NOMO-1 treated with dmso at 0.1 percent for 144 hours (cell line): ENCODE data around the gene RB1.
"Not testable (repeated sequence)": the region's sequence is repeated elsewhere in the genome, so short reads cannot be mapped to it uniquely, and the experiment has no call there.

Source experiments
- DNase-seq: peaks from one replicate; lab custom pipeline; 2025; ENCODE audit not compliant: unreplicated experiment; lab: John Stamatoyannopoulos, UW

The RB1 gene

DNA sequence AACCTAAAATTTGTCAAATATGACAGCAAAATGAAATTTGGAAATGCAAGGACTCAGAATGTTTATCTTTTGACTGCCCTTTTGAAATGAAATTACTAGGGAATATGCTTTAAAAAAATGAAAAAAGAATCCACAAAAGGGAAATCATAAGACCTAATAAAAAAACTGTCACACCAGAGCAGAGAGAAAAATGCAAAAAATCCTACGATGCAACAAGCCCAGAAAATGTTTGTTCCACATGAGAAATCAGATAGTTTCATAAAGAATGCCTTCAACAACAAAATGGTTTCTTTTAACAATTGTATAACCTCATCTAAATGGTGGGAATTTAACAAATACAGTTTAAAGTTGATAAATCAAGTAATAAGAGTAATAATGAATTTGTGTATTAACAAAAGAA is 101.4 kb downstream of the RB1 start:
- DNase-seq = no peak

DNA sequence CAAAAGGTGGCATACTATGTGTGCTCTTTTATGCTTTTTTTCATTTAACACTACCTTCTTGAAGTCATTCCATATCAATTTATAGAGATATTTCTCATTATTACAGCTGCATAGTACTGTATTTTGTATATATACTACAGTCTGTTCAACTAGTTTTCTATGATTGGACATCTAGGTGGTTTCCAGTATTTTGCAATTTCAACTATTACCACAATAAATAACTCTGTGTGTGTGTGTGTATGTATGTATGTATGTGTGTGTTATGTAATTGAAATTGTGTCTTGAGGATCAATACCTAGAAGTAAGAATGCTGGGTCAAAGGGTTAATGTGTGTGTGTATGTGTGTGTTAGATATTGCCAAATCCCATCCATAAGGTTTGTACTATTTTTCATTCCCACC is 102.3 kb downstream of the RB1 start:
- DNase-seq = no peak

DNA sequence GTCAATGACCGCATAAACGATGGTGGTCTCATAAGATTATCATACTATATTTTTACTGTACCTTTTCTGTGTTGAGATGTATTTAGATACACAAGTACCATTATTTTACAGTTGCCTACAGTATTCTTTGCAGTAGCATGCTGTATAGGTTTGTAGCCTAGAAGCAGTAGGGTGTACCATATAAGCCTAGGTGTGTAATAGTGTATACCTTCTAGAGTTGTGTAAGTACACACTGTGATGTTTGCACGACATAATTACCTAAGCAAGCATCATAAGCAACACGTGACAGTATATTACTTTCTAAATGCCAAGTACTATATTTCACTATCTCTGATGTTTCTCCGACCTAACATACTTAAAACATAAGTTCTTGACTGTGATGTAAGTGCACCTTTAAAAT is 106.6 kb downstream of the RB1 start:
- no peak for DNase-seq

DNA sequence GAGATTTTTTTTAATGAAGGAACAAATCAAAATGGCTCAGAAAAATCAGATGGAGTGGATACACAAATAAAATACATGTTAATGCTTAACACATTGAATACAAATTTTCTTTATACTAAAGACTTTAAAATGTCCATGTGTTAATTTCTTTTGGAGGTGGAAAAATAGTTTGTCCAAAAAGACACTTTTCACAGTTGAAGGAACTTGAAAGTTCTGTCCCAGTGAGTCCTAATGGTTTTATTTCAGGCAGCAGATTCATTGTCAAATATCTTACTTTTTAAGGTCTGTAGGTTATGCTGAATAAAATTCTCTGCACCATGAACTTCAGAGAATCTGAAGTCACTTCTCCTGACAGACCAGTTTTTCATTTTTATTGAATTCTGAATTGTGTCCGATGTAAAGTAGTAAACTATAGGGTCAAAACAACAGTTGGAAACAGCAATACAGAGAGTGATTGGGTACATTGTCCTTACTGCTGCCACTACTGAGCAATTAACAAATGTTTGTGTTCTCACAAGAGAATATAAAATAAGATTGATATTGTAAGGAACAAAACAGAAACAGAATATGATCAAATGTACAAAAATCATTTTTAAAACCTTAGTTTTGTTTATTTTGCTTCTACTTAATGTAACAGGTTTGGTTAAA is 107.7 kb downstream of the RB1 start:
- DNase-seq = no peak

DNA sequence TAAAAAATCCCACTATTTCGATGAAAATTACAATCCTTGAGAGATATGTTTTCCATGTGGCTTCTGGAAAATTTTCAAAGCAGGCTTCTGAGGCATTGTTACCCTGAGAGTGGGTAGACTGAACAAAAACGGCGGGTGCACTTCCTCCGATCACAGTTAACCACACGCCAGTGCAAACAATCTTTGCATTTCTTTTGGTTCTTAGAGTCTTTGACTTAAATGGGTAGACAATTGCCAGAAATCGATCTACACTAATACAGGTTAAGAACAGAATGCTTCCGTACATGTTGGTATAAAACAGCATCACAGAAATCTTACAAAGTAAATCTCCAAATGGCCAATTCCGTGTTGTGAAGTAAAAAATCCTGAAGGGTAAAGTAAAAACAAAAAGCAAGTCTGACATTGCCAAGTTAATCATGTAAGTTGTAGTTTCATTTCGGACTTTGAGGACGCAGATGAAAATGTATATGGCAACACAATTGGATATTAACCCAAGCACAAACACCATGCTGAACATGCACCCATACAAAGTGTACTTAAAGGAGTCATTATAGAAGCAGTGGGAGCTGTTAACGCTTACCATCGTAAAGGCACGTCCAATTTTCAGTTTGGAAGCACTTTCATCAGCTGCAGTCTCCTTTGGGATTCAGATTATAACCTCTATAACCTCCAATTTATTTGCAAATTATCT is 108.4 kb downstream of the RB1 start:
- no peak for DNase-seq

DNA sequence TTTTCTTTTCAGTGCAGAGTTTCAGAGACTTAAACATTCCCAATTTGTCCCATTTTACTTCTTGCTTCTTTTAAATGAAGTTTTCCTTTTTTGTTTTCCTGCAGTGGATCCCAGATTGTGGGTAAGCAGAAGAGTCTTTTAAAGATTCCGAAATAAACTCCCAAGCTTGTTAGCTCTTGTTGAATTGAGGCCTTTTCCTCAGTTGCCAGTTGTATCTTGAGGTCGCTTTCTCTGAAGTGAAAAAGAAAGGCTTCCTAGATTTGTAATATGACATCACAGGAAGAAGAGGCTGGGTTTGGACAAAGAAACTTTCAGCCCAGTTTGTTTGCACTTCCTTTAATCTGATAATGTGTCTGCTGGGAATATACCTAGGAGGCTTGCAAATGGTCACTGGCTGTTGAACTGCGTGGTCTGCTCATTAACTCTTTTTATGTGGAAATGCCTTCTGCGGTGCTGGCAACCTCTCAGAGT is 109.4 kb downstream of the RB1 start, which contains the start of gene LPAR6:
Gene LPAR6 (minus strand): TSS at position 233 of the 471 bp plus-strand sequence. CDS start 690 bp downstream, outside the sequence.
- peak; percentile 5 for DNase-seq

DNA sequence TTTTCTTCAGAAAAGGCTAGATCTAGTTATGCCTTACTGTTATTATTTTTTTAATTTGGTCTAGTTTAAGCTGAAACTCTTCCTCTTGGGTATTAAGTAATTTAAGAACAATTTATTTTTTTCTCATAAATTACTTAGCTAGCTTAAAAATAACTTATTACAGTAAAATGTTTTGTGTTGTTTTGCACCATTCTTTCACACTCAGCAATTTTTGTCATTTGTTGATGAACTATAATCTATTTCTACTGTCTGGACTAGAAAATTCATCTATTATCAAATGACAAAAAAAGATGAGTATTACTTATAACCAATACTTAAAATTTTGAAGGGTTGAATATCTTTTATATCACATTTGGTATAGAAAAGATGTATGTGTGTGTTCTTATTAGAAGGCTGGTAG is 111.0 kb downstream of the RB1 start:
- no peak for DNase-seq

DNA sequence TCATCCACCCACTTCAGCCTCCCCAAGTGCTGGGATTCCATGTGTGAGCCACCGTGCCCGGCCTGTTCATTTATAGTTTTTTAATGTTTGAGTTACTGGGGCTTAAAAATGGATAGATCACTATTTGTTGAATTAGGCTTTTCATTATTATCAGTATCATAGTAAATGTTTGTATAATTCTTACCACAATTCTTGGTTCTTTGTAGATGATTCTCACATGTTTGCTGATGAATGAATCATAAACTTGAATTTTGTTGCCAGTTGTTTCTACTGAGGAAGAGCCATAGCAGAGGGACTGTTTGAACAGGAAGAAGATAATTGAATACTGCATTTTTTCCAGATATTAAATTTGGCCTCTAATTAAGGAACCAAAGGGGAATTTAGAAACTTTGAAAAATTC is 112.0 kb downstream of the RB1 start:
- no peak for DNase-seq

DNA sequence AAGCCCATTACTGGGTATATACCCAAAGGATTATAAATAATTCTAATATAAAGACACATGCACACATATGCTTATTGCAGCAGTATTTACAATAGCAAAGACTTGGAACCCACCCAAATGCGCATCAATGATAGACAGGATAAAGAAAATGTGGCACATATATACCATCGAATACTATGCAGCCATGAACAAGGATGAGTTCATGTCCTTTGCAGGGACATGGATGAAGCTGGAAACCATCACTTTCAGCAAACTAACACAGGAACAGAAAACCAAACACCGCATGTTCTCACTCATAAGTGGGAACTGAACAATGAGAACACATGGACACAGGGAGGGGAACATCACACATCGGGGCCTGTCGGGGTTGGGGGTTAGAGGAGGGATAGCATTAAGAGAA is 118.5 kb downstream of the RB1 start:
- DNase-seq = not testable (repeated sequence)

DNA sequence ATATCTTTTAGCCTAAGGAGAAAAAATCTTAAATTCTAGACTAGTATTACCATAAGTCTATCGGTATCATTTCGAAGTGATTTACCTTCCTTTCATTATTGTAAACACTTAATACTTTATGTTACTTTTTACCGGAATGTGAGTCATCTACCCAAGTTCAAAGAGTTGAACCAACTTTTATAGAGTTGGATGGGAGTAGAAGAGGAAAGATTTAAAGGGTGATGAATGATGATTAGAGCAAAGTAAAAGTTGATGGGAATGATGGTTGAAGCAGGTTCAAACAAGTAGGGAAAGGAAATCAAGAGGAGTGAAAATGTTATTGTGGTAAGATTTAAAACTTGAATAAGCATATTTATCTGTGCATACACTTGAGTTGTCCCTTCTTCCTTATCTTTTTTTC is 120.7 kb downstream of the RB1 start:
- no peak for DNase-seq

DNA sequence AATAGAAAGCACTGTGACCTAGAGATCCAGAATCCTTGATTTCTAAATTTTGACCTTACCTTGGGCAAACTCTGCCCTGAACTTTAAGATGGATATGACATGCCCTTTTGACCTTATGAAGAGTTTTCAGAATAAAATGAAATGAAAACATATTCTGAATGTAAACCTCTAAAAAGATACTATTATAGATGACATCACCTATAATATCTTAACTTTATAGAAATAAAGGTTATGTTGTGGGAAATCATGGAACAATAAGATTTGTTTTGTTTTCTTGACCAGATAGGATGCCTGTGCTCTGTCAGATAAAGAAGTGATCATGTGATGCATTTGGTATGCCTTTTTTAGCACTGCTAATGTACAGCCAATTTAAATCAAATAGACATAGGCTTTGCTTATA is 122.5 kb downstream of the RB1 start:
- DNase-seq = no peak

DNA sequence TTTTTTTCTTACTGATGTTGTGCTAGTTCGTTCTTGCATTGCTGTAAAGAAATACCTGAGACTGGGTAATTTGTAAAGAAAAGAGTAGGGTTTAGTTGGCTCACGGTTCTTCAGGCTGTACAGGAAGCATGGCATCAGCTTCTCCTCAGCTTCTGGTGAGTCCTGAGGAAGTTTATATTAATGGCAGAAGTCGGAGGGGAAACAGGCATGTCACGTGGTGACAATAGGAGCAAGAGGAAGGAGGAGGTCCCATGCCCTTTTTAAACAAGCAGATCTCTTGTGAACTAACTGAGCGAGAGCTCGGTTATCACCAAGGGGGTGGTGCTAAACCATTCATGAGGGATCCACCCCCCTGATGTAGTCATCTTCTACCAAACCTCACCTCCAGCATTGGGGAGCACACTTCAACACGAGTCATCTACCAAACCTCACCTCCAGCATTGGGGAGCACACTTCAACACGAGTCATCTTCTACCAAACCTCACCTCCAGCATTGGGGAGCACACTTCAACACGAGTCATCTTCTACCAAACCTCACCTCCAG is 123.3 kb downstream of the RB1 start:
- DNase-seq = not testable (repeated sequence)

DNA sequence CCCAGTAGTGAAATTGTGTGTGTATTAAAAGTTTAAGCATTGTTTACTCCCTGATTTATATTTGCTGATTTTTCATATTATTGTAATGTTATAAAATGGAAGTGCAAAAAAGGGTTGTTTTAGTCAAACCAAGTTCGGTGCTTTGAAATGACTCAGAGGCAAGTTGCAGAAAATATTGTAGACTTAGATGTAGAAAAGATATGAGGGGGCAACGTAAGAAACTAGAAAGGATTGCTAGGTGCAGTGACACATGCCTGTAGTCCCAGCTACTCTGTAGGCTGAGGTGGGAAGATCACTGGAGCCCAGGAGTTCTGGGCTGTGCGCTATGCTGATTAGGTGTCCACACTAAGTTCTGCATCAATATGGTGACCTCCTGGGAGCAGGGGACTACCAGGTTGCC is 125.5 kb downstream of the RB1 start:
- DNase-seq = no peak

DNA sequence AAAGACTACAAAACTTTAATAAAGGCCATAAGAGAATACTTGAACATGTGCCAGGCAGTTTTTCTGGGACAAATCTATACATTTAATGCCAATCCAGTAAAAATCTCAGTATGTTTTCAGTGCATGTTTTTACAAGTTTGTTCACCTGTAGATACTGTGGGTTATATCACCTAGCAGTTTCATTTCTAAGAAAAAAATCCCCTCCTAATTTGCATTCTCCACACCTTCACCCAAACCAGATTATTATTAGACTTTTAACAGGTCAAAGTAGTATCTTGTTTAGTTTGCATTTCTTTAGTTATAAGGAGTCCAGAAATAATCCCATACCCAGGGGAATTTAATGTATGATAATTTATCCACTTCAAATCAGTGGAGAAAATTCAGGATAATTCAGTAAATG is 126.3 kb downstream of the RB1 start:
- no peak for DNase-seq

DNA sequence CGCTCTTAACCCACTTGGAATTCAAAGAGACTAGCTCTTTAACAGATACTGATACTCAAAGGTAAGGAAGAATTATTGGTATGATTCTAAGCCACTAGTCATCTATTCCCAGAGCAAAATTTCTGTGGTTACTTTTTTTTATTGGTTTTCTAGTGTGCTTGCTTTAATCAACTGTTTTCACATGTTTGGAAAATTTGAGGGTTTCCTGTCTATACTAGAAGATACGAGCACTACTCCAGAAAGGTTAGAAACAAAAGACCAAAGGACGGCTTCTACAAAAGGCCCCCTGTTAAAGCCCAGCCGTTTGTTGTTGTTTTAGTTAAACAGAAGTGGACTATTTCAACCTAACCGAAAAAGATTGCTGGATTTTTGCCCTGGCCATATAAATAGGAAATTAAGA is 127.9 kb downstream of the RB1 start:
- DNase-seq = no peak

DNA sequence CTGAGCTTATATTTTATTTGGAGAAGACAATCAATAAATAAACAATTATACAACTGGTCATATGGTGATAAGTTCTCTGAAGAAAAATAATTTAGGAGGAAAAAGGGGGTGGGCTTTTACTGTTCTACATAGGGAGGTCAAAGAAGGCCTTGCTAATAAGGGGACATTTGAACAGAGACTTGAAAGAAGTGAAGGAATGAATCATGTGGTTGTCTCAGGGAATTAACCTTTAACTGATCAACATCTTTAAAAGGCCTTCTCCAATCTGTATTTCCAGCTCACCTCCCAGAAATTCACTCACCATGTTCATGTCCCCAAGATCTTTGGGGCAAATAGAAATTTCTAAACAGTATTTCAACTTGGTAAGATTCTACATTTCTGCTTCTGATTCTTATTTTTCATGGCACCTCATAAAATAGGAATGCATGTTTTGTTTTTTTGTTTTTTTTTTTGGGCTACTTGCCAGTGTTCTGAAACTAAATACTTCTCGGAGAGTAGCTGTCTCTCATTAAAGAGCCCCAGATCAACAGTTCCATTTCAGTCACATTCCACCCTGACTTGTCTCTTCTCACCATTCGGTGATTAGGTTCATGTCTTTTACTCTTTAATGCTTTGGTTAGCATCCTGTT is 128.6 kb downstream of the RB1 start:
- DNase-seq = no peak

DNA sequence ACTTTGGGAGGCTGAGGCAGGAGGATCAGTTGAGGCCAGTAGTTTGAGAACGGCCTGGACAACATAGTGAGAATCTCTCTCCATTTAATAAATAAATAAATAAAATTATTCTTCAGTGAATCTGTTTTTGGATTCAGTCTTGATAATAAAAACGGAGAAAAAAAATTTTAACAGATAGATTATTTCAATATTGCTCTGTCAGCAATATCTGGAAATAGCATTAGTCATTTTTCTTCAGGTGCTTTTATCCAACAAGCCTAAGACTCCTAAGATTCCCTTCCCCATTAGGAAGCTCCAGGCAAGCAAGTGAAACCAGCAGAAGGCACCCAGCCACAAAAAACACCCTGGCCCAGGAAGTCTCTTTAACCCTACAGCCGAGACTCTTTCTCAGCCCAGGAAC is 130.6 kb downstream of the RB1 start:
- no peak for DNase-seq

DNA sequence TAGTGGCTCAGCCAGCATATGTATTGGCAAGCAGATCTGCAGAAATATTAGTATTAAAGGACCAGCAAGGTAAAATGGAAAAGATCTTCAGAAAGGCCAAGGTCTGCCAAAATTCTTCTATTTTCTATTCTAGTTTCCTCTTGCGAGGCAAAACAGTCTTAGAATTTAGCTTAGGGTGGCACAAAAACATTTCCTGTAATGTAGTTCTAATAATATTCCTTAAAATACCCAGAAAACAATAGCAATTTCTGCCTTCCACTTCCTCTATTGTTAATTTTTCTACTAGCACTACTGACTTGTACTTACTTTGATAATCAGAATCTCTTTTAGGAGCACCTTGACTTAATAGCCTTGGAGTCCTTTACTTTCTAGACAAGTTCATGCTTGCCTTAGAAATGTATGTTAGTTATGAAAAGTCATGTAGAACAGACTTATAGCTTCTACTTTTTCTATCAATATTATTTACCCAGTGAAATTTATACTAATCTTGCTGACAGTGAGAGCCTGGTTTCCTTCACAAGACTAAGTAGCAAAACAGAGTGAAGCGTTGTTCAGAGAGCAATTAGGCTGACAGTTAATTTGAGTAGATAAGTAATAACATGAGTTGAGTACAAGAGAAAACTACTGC is 133.2 kb downstream of the RB1 start:
- no peak for DNase-seq

DNA sequence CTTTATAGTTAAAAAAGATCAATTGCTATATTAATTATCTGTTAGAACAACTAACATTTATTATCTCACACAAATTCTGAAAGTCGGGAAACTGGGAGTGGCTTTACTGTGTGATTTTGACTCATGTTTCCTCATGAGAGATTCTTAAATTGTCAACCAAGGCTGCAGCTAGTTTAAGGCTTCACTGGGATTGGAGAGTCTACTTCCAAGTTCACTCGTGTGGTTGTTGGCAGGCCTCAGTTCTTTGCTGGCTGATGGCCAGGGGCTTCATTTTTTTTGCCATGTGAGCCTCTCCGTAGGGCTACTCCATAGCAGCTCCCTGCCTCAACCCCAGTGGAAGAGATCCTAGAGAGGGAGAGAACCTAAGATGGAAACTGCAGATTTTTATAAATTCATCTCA is 133.8 kb downstream of the RB1 start:
- no peak for DNase-seq

DNA sequence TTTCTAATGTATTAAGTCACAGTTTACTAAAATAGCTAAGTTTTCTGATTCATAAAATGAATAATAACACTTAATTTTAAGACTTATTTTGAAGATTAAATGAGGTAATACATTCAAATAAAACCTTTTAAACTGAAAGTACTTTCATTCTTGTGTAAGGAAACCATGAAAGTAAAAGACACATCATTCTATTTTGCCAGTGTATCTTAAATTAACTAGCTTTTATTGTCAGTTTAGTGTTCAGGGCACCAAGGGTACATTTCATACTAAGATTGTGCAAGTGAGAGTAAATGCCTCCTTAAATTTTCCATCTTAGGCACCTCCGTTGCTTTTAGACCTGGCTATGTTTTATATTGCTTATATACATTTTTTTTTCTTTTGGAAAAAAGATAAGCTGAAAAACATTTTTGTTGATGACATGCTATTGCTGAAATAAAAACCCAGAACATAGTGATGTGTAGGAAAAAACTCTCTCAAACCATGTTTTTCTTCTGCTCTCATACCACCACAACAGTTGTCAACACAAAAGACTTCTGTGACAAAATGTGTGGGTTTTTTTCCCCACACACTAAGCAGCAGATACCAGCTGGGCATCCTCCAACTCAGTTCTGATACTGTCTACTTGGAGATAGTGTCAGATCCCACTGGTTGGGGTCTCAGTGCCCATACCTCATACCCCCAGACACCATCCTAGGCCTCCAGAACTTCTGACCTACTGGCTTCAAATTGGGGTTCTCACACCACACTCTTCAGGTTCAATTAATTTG is 140.1 kb downstream of the RB1 start:
- no peak for DNase-seq

DNA sequence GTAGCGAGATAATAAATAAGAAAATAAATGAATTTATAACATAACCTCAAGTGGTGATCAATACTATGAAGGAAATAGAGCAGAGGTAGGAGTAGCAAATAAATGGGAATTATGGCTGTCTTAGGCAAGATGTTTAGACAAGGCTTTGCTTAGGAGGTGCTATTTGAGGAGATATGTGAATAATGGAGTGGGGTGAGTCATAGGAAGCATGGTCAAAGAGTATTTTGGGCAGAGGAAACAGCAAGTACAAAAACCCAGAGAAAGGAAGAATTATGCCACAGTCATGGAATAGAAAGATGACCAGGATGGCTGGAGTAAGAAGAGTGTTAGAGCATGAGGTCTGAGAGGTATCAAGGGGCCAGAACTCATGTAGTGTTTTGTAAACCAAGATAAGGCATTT is 142.9 kb downstream of the RB1 start:
- DNase-seq = peak; percentile 3
